ENCODE results near the gene SLCO2A1.

DNA sequence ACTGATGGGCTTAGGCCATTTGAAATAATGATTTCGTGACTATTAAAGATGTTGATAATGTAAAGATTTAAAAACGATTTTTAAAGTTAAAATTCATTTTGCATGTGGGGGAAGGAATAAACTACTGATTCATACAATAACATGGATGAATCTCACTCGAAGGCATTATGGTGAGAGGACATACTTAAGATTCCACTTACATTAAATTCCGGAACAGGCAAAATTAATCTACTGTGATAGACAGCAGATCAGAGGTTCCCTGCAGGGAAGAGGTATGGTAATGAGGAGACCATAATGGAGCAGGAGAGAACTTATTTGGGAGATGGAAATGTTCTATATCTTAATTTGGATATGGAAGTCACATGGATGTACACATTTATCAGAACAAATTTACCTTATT lies 105.7 kb downstream of the SLCO2A1 start:
- TF ChIP-seq POLR2AphosphoS5 (IDR thresholded peaks at IDR 0.05), result no peak
- TF ChIP-seq, protein P1, sequence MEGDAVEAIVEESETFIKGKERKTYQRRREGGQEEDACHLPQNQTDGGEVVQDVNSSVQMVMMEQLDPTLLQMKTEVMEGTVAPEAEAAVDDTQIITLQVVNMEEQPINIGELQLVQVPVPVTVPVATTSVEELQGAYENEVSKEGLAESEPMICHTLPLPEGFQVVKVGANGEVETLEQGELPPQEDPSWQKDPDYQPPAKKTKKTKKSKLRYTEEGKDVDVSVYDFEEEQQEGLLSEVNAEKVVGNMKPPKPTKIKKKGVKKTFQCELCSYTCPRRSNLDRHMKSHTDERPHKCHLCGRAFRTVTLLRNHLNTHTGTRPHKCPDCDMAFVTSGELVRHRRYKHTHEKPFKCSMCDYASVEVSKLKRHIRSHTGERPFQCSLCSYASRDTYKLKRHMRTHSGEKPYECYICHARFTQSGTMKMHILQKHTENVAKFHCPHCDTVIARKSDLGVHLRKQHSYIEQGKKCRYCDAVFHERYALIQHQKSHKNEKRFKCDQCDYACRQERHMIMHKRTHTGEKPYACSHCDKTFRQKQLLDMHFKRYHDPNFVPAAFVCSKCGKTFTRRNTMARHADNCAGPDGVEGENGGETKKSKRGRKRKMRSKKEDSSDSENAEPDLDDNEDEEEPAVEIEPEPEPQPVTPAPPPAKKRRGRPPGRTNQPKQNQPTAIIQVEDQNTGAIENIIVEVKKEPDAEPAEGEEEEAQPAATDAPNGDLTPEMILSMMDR (IDR thresholded peaks at IDR 0.05), result no peak

All from gastroesophageal sphincter (tissue), 3 donors.